BLaER1 (cell line): ENCODE results near the gene ETF1.
"Not testable (repeated sequence)": the region's sequence is repeated elsewhere in the genome, so short reads cannot be mapped to it uniquely, and the experiment has no call there.

Experiments used
- H3K27ac ChIP-seq: shearing (Covaris generic); formaldehyde crosslinking; 2 replicates; pipeline ENCODE4 v1.8.1; 2022
- H3K27me3 ChIP-seq: shearing (Covaris generic); formaldehyde crosslinking; 2 replicates; pipeline ENCODE4 v1.8.1; 2022
- H3K36me3 ChIP-seq: shearing (Covaris generic); formaldehyde crosslinking; 2 replicates; pipeline ENCODE4 v1.8.1; 2022
- H3K4me1 ChIP-seq: shearing (Covaris generic); formaldehyde crosslinking; 2 replicates; pipeline ENCODE4 v1.8.1; 2022
- H3K4me2 ChIP-seq: shearing (Covaris generic); formaldehyde crosslinking; 2 replicates; pipeline ENCODE4 v1.8.1; 2022
- H3K4me3 ChIP-seq: shearing (Covaris generic); formaldehyde crosslinking; 2 replicates; pipeline ENCODE4 v1.8.1; 2022
- H3K9ac ChIP-seq: shearing (Covaris generic); formaldehyde crosslinking; 2 replicates; pipeline ENCODE4 v1.8.1; 2022
- H3K9me3 ChIP-seq: shearing (Covaris generic); formaldehyde crosslinking; 2 replicates; pipeline ENCODE4 v1.8.1; 2022
- H4K20me1 ChIP-seq: shearing (Covaris generic); formaldehyde crosslinking; 2 replicates; pipeline ENCODE4 v1.8.1; 2022
- Cebpa-rat ChIP-seq: shearing (Covaris generic); IDR thresholded peaks from 2 replicates; pipeline ENCODE4 v1.8.1; 2022

The ETF1 gene

GRCh38 chr5:138492560-138493045 lies 50.4 kb downstream of the ETF1 start:
- Histone ChIP-seq H3K4me1 (peaks cover 34% of the 10 kb centered on the region), H3K9me3 (no peaks in the 10 kb centered on the region), H4K20me1 (no peaks in the 10 kb centered on the region), H3K4me3 (peak overlapping the region; percentile 82), H3K36me3 (no peaks in the 10 kb centered on the region), H3K27ac (peak overlapping the region; percentile 87), H3K9ac (peak overlapping the region; percentile 87), H3K4me2 (peak overlapping the region; percentile 100), H3K27me3 (no peaks in the 10 kb centered on the region)
- TF ChIP-seq Cebpa-rat: no peak

- no peaks in the 10 kb centered on the region for H3K27me3 ChIP-seq
- peak overlapping the region; percentile 100 for H3K4me2 ChIP-seq
- peaks cover 34% of the 10 kb centered on the region for H3K4me1 ChIP-seq
- H3K9me3 ChIP-seq: no peaks in the 10 kb centered on the region
- H4K20me1 ChIP-seq: no peaks in the 10 kb centered on the region
- no peaks in the 10 kb centered on the region for H3K36me3 ChIP-seq
- no peak for TF ChIP-seq Cebpa-rat
- H3K27ac ChIP-seq: peak overlapping the region; percentile 87
- H3K4me3 ChIP-seq: peak overlapping the region; percentile 82
- H3K9ac ChIP-seq: peak overlapping the region; percentile 87
Observed at GRCh38 chr5:138491669-138492559, 51.1 kb downstream of the ETF1 start.

GRCh38 chr5:138491284-138491648 lies 51.8 kb downstream of the ETF1 start:
- H3K4me2 ChIP-seq: peak overlapping the region; percentile 100
- peak overlapping the region; percentile 87 for H3K9ac ChIP-seq
- no peaks in the 10 kb centered on the region for H4K20me1 ChIP-seq
- H3K9me3 ChIP-seq: no peaks in the 10 kb centered on the region
- H3K27ac ChIP-seq: peak overlapping the region; percentile 87
- no peaks in the 10 kb centered on the region for H3K36me3 ChIP-seq
- H3K4me1 ChIP-seq: peaks cover 34% of the 10 kb centered on the region
- TF ChIP-seq Cebpa-rat: no peak
- no peaks in the 10 kb centered on the region for H3K27me3 ChIP-seq
- peak overlapping the region; percentile 82 for H3K4me3 ChIP-seq

- no peak for TF ChIP-seq Cebpa-rat
- H3K36me3 ChIP-seq: no peaks in the 10 kb centered on the region
- H3K9ac ChIP-seq: 0 out of 2 replicates have a peak overlapping the region, but pooled peaks have one; percentile 87
- H3K4me2 ChIP-seq: peak overlapping the region; percentile 100
- H3K4me1 ChIP-seq: peaks cover 34% of the 10 kb centered on the region
- H3K9me3 ChIP-seq: no peaks in the 10 kb centered on the region
- no peaks in the 10 kb centered on the region for H4K20me1 ChIP-seq
- H3K27ac ChIP-seq: no peak overlapping the region
- no peak overlapping the region for H3K4me3 ChIP-seq
- H3K27me3 ChIP-seq: no peaks in the 10 kb centered on the region
Observed at GRCh38 chr5:138490648-138491283, 52.3 kb downstream of the ETF1 start.

- H3K9ac ChIP-seq: no peak overlapping the region
- no peak overlapping the region for H3K4me3 ChIP-seq
- no peak overlapping the region for H3K4me2 ChIP-seq
Observed at GRCh38 chr5:138489683-138490061, 53.4 kb downstream of the ETF1 start.

GRCh38 chr5:138488481-138488945 lies 54.5 kb downstream of the ETF1 start:
- Histone ChIP-seq H3K9ac (no peak overlapping the region), H4K20me1 (no peaks in the 10 kb centered on the region), H3K27me3 (no peaks in the 10 kb centered on the region), H3K27ac (no peak overlapping the region), H3K4me1 (peaks cover 22% of the 10 kb centered on the region), H3K9me3 (no peaks in the 10 kb centered on the region), H3K36me3 (no peaks in the 10 kb centered on the region), H3K4me3 (no peak overlapping the region), H3K4me2 (no peak overlapping the region)
- no peak for TF ChIP-seq Cebpa-rat

More at GRCh38 chr5:138489683-138490061, 53.4 kb downstream of the ETF1 start:
- H3K36me3 ChIP-seq: no peaks in the 10 kb centered on the region
- TF ChIP-seq Cebpa-rat: no peak
- H3K27ac ChIP-seq: no peak overlapping the region
- peaks cover 34% of the 10 kb centered on the region for H3K4me1 ChIP-seq
- no peaks in the 10 kb centered on the region for H4K20me1 ChIP-seq
- no peaks in the 10 kb centered on the region for H3K9me3 ChIP-seq
- no peaks in the 10 kb centered on the region for H3K27me3 ChIP-seq

GRCh38 chr5:138482638-138483037 lies 60.4 kb downstream of the ETF1 start:
- no peak for TF ChIP-seq Cebpa-rat
- Histone ChIP-seq H3K27ac (no peak overlapping the region), H3K4me2 (no peak overlapping the region), H3K9me3 (no peaks in the 10 kb centered on the region), H3K27me3 (no peaks in the 10 kb centered on the region), H3K9ac (no peak overlapping the region), H4K20me1 (no peaks in the 10 kb centered on the region), H3K4me1 (no peaks in the 10 kb centered on the region), H3K4me3 (no peak overlapping the region), H3K36me3 (no peaks in the 10 kb centered on the region)

GRCh38 chr5:138476918-138477317 lies 66.1 kb downstream of the ETF1 start:
- Histone ChIP-seq H3K27ac (no peak overlapping the region), H3K27me3 (no peaks in the 10 kb centered on the region), H3K9ac (no peak overlapping the region), H4K20me1 (no peaks in the 10 kb centered on the region), H3K36me3 (no peaks in the 10 kb centered on the region), H3K4me3 (no peak overlapping the region), H3K4me2 (no peak overlapping the region), H3K9me3 (no peaks in the 10 kb centered on the region), H3K4me1 (peaks cover 8% of the 10 kb centered on the region)
- no peak for TF ChIP-seq Cebpa-rat

GRCh38 chr5:138473151-138473550 lies 69.9 kb downstream of the ETF1 start:
- not testable (repeated sequence) for H3K4me3 ChIP-seq, H3K36me3 ChIP-seq, H3K4me1 ChIP-seq, H3K9me3 ChIP-seq, H3K4me2 ChIP-seq, H4K20me1 ChIP-seq, H3K27ac ChIP-seq, H3K27me3 ChIP-seq, H3K9ac ChIP-seq

GRCh38 chr5:138472353-138472752 lies 70.7 kb downstream of the ETF1 start:
- no peak for TF ChIP-seq Cebpa-rat

More at GRCh38 chr5:138472353-138472752, 70.7 kb downstream of the ETF1 start:
- H3K9ac ChIP-seq: no peak overlapping the region
- H3K27me3 ChIP-seq: peaks cover under 1% of the 10 kb centered on the region; the same call in 1 of the 2 replicates
- no peak overlapping the region for H3K27ac ChIP-seq
- H3K36me3 ChIP-seq: peaks cover 9% of the 10 kb centered on the region; the same call in 1 of the 2 replicates
- peaks cover 13% of the 10 kb centered on the region for H3K4me1 ChIP-seq
- no peaks in the 10 kb centered on the region for H3K9me3 ChIP-seq
- no peak overlapping the region for H3K4me2 ChIP-seq
- no peak overlapping the region for H3K4me3 ChIP-seq
- peaks cover 17% of the 10 kb centered on the region for H4K20me1 ChIP-seq
